DMS114 treated with DMSO at 0.1 percent for 48 hours (cell line): ENCODE results near the gene TEC.
"Not testable (repeated sequence)": the region's sequence is repeated elsewhere in the genome, so short reads cannot be mapped to it uniquely, and the experiment has no call there.

Experiments used
- DNase-seq: peaks from one replicate; lab custom pipeline; 2025; ENCODE audit not compliant: unreplicated experiment; lab: John Stamatoyannopoulos, UW

TEC gene

DNA sequence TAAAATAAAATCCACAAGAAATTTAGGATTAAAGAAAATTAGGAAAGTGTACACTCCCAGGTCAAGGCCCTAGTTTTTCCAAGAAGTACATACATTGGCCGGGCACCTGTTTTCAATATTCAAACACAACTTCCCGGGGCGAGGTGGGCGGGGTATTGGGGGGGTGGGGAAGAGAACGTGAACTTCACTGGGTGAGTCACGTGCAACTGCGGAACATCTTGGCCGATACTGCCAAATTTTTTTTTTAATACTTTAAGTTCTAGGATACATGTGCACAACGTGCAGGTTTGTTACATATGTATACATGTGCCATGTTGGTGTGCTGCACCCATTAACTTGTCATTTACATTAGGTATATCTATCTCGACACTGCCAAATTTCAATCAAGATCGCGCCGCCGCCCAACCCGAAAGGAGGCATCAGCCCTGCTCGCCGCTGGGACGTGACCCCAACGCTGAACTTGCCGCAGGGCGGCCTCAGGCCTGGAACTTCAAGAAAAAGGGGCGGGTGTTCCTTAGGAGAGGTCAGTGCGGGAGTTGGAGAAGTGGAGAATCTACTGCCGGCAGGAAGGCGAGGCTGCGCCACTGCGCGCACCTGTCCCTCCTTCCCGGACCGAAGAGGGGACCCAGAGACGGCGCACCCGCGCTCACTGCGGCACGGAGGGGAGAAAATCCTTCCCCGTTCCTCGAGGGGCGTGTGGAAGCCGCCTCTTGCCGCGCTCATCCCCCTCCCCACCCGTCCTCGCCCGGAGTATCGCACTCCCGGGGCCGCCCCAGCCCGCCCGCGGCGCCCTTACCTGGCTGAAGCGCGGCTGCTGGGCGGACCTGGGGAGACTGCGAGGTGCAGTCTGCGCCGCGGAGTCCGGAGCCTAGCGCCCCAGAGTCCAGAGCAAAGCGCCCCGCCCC is at the start of gene TEC:
TEC (minus strand) TSS at position 883 of the 905 bp plus-strand sequence. CDS start 41,224 bp downstream, outside the sequence.
- peak; percentile 23 for DNase-seq

DNA sequence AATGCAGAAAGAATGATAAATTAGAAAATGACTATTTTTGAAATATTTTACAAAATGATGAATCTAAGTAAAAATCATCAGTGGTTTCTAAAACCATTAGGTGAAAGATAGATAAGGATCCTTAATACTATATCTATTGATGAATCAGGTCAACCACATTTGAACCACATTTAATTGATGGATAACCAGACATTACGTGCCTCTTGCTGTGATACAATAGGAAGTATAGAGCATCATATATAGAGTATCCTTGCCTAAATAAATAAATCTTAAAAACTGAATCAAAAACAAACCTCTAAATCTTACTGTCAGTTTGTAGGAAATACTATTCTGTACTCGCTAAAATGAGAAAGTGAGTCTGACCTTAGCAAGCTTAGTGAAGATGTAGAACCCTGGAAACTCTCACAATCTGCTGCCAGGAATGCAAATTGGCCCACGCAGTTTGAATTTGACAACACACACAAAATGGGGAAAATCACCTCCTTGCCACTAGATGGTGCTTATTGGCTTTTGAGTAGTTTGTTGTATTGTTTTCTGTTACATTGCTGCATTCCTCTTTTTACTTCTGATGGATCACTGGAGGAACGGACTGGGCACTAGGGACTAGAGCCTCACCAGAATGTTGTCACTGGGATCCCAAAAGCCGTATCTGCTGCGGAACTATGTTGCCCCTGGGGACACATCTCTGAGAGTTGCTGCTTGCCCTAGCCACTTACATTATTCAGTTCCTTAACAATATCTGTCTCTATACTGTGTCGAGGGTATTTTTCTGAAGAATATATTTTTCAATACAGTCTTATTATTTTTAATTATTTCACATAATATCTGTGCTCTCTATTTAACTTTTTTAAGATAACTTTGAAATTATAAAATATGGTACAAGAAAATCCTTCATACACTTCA is 46.3 kb upstream of the TEC start:
- DNase-seq, result peak; percentile 45

DNA sequence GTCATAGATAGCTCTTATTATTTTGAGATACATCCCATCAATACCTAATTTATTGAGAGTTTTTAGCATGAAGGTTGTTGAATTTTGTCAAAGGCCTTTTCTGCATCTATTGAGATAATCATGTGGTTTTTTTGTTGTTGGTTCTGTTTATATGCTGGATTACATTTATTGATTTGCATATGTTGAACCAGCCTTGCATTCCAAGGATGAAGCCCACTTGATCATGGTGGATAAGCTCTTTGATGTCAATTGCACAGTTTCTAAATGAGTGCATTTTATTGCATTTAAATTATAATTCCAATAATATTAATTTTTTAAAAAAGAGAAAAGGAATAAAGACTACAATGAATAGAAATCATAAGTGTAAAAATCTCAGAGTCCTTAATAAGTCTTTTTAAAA is 45.1 kb upstream of the TEC start:
- not testable (repeated sequence) for DNase-seq

DNA sequence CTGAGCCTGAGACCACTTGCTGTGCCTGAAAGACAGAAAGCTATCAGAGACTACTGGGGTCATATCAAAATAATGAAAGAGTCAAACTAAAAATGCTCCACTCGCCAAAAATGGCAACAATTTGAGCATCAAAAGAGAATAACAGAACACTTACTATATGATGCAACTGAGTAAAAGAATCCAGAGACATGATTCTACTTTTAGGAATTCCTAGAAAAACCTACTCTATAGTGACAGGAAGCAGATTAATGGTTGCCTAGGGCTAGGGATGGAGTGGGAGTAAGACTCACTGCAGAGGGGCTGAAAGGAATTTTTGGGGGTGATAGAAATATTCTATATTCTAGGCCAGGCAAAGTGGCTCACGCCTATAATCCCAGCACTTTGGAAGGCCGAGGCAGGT is 42.3 kb upstream of the TEC start:
- DNase-seq, result no peak

DNA sequence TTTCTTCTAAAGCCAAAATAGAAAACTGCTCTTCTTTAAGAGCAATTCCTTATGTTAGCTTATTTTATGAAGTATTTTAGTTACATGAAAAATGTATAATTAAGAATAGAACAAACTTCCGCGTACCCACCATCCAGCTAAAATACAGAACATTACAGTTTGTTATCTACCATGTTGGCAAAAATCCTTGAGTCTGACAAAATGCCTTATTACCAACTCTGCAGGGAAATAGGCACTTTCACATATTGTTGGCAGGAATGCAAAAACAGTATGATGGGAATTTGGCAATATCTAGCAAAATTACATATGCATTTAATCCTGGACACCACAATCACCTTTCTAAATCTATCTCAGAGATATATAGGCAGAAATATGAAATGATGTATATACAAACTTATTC is 39.3 kb upstream of the TEC start:
- no peak for DNase-seq

DNA sequence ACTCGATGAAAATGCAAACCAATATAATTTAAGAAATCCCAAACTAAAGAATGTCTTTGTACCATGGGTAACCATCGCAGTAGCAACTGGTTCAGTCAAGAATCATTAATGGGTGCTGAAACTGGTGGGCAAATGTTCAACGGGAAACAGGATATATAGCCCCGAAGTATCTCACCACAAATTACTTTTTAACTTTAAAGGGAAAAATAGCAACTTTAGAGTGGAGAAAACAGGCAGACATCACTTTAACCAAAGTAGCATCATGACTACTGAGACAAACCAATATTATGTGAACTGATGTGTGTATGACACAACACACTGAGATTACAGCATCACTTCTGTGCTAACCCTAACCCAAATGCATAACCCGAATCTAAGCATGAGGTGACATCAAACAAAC is 37.9 kb upstream of the TEC start:
- no peak for DNase-seq

DNA sequence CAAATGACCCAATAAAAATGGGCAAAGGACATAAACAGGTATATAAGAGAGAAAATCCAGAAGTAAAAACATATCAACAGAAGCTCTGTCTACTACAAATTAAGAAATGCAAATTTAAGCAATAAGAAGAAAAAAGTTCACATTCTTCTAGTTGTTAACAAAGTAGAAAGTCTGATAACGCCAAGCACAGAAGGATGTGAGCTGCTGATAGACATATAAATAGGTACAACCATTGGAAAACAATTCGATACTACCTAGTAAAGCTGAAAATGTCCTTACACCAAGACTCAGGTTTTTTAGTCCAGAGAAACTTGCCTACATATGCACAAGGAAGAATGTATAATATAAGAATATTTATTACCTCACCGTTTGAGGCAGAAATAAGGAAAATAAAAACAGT is 35.9 kb upstream of the TEC start:
- DNase-seq, result no peak

DNA sequence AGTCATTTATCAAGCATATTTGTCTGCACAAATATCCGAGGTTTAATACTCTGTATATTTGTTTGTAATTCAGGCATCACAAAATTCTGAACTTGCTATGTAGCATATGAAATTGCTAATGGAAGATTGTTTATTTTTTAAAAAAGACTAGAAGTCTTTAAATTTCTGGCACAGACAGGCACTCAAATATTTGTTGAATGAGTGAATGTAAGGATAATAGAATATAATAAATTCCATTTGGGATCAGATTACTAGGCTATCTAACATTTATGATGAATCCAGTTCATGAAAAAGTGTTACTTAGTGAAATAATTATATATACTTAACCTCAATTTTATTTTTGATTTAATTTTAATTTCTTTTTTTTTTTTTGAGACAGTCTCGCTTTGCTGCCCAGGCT is 30.4 kb upstream of the TEC start:
- DNase-seq, result no peak

DNA sequence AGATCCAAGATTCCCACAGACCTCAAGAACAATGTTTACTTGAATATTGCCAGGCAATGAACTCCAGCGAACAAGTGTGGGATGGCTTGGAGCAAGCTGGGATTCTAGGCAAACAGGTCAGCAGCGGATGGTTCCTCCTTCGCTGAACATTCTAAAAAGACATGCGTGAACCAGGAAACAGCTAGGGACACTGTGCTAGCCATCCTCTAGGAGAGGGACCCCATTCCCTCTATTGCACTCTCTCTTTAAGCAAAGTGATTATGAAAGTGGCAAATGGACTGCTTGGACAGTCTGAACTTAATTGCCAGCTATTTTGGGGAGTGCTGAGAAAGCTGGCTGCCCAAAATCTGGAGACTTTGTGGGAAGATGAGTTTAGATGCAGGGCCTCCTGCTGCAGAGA is 29.9 kb upstream of the TEC start:
- DNase-seq, result no peak

DNA sequence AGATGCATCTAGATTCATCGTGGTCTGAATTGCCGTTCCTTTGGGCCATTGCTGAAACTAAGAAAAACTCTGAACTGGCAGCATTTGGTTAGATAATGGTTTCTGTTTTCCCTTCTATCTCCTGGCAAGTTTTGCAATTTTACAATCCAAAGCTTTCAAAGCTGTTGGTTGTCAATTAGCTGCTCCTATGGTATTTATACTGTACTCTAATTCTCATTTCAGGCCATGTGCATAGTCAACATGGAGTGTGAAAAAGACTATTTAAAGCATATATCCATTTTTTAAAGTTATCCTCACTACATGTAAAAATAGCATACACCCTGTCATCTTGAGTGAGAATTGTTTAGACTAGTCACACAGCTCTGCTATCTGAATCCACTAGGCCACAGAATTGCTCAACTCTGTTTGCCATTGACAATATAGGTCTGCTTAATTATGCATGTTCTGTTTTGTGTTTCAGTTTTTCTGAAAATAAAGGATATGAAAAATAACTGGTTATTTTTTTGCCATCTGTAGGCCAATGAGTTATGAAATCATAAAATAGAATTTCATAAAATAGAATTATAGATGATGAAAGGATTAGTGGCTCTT is 27.7 kb upstream of the TEC start:
- DNase-seq, result no peak

DNA sequence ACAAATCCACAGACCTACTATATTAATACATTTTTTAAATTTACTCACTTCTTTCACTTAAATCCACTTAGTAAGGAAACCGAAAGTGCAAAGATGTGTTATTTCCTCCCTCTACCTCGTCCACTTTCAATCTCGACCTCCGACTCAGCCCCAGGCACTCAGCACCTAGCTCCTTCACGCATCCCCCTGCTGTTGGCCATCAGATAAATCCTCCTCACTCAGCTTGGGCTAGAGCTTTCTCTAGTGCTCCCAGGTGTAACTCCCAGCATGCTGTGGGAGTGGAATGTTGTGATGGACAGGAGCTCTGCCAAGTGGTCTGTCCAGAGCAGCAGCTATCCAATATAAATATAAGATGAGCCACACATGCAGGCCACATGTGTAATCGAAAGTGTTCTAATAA is 26.7 kb upstream of the TEC start:
- no peak for DNase-seq

DNA sequence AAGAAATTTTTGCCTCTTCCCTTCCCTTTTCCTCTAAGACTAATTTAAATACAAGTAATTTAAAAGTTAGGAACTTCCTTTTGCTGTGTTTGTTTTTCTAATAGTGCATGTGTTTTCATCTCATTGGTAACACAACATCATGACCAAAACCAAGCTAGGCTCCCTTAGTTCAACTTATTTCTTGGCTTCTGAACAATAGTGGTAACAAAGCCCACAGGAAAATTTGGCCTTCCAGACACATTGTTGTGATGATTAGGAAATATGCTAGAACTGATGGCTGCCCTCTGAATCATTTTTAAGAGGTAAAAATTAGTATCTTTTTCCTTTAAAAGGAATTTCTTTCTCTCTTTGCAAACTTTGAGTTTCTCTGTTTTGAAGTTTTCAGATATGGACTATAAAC is 25.5 kb upstream of the TEC start:
- DNase-seq, result no peak

DNA sequence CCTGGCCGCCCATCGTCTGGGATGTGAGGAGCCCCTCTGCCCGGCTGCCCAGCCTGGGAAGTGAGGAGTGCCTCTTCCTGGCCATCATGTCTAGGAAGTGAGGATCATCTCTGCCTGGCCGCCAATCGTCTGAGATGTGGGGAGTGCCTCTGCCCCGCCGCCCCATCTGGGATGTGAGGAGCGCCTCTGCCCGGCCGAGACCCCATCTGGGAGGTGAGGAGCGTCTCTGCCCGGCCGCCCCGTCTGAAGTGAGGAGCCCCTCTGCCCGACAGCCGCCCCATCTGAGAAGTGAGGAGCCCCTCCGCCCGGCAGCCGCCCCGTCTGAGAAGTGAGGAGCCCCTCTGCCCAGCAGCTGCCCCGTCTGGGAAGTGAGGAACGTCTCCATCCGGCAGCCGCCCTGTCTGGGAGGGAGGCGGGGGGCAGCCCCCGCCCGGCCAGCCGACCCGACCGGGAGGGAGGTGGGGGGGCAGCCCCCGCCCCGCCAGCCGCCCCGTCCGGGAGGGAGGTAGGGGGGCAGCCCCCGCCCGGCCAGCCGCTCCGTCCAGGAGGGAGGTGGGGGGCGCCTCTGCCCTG is 22.7 kb upstream of the TEC start:
- DNase-seq, result not testable (repeated sequence)

DNA sequence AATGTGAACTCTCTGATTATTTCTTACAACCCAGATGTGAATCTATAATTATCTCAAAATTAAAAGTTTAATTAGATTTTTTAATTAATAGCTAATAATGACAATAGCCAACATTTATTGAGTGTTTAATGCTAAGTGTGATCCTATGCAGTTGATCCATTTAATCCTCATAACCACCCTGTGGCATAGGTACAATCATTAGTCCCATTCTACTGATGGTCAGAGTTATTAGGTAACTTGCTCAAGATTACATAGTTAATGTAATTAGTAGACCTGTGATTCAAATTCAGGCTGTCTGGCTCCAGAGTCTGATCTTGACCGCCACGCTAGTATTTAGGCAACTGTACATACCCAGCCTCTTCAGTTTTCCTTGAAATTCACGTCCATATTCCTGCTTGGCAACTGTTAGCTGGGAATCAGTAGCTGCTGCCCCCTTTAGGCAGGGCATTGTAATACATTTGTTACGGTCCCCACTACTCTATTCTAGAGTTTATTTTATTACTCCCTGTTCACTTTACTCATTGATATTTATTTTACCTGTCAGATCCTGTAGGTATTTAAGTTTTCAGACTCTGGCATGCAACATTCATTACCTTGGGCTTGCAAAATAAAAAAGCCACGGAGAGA is 20.6 kb upstream of the TEC start:
- no peak for DNase-seq

DNA sequence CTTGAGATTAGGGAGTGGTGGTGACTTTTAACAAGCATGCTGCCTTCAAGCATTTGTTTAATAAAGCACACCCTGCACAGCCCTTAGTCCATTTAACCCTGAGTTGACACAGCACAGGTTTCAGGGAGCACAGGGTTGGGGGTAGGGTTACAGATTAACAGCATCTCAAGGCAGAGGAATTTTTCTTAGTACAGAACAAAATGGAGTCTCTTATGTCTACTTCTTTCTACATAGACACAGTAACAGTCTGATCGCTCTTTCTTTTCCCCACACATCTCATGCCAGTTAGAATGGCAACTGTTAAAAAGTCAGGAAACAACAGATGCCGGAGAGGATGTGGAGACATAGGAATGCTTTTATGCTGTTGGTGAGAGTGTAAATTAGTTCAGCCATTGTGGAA is 16.4 kb upstream of the TEC start:
- DNase-seq, result not testable (repeated sequence)

DNA sequence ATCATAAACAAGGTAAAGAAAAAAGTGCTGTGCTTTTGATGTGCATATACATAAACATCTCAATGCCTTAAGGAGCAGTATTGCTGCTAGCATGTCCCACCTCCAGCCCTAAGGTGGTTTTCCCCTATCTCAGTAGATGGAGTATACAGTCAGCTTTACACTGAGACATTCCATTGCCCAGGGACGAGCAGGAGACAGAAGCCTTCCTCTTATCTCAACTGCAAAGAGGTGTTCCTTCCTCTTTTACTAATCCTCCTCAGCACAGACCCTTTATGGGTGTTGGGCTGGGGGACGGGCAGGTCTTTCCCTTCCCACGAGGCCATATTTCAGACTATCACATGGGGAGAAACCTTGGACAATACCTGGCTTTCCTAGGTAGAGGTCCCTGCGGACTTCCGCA is 16.0 kb upstream of the TEC start:
- not testable (repeated sequence) for DNase-seq

DNA sequence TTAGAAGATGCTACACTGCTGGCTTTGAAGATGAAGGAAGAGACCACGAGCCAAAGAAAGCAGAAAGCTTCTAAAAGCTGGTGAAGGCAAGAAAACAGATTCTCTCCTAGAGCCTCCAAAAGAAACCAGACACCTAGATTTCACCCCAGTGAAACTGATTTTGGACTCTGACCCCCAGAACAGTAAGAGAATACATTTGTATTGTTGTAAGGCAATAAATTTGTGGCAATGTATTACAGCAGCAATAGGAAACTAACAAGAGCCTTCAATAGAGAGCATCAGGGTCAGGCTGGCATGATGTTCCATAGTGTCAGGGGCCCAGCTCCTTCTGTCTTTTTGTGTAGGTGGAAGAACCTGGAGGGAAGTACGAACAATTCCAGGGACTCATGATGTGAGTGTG is 6.0 kb upstream of the TEC start:
- DNase-seq, result no peak

DNA sequence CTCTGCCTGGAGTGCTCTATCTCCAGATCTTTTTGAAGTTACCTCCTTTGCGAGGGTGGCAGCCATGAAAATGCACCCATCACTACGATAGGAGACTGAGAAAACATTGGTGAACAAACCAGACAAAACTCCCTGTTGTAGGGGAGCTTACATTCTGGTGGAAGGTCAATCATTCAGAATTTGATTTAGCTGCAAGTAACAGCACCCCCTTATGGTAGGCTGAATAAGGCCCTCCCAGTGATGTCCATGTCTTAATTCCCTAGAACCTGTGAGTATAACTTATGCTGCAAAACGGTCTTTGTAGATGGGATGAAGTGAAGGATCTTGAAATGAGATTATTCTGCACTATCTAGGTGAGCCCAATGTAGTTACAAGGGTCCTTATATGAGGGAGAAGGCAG is 5.6 kb upstream of the TEC start:
- DNase-seq, result no peak

DNA sequence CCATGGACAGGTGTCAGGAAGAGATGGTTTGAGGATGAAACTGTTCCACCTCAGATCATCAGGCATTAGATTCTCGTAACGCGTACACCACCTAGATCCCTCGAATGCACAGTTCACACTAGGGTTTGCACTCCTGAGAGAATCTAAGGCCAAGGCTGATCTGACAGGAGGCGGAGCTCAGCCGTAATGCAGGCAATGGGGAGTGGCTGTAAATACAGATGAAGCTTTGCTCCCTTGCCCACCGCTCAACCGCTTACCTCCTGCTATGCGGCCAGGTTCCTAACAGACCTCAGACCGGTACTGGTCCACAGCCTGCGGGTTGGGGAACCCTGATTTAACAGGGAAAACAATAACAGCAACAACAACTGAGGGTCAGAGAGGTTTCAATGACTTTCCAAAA is 2.0 kb upstream of the TEC start:
- DNase-seq, result no peak

DNA sequence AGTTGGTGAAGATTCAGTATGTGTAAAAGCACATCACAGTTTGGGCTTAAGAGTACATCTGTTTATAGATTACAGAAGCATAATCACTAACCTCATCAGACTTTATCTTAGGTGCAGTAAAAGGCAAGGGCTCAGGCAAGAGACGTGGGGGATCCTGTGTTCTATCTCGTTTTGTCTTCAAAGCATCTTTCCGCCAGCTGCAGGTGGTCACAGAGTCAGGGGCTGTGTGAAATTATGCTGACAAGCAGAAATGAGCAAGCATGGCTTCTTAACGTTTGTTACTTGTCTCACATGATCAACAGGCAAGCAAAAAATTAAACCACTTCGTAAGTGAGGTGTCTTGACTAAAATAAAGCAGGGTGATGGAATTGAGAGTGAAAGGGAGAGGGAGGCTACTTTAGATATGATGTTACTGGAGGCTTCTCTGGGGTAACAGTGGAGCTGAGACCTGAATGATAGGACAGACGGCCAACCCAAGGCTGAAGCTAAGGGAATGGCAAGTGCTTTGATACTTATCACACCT is 1.4 kb upstream of the TEC start:
- DNase-seq, result no peak

DNA sequence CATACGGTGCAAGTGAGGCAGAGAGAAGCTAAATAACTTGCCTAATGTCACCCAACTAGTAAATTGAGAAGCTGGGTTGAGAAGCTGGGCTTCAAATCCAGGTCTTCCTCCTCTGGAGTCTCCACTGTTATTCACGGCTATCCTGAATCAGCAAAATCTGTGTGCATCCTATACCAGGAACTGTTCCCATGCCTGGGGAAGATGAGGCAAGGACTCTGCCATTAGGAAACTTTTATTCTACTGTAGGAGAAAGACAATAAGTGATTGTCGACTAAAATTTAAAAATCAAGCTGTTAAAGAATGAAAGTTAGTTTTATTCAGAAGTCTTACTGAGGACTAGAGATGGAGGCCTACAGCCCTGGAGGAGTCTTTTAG is 872 bp upstream of the TEC start:
- no peak for DNase-seq
